NCI-H446 treated with DMSO at 0.1 percent for 48 hours (cell line): Measurements from ENCODE around the gene AOAH.
A peak's percentile ranks its signal among the peaks of the same experiment; 100 is the strongest.

Experiments used
- DNase-seq: peaks from one replicate; lab custom pipeline; 2025; lab: John Stamatoyannopoulos, UW

The AOAH gene

DNA sequence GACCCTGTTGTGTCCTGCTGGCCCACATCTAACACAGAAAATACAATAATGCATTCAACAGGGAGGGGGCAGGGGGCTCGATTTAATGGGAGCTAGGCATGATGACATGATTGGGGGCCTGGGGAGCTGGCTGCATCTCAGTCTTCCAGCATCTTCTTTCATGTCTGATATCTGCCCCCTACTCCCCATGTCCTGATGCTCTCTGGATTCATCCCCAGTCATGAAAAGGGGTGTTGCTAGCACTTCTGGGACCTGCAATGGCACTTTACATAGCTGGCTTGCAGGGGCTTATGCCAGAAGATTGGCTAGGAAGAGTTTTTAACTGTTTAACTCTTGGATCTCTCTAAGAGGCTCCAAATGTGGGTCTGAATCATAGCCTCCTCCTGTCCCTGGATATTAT lies 94.9 kb downstream of the AOAH start:
- no peak for DNase-seq

DNA sequence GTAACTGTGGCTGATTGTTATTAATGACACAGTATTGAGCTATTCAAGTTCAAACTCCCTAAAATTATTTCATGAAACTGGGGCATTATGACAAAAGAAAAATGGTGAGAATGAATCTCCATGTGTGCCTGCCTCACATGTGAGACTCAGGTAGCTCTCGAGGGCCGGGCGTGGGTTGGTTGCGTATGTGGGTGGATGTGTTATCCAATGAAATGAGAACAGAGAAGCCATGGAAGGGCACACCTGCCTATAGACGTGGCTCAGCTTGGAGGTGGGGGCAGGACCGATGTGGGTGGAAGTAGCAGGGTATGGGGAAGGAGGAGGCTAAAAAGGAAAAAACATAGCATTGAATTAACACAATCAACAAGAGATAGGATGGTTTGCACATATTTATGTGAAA lies 96.5 kb downstream of the AOAH start:
- no peak for DNase-seq

DNA sequence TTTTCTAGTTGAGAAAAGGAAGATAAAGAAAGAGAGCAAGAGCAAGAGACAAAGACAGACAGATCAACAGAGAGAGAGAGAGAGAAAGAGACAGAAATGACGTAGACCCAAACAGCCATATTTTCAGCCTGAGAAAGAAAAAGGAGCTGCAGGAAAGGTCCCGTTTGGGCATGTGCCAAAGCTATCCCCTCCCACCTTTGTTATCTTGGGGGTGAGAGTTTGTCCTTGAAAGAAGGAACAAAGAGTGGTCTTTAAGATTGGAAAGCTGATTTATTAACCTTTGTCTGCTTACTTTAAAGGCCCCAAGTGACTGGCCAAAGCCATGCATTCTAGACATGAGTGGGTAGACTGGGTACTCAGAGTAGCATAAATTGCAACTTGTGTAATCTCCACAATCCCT lies 98.2 kb downstream of the AOAH start:
- DNase-seq, result no peak

DNA sequence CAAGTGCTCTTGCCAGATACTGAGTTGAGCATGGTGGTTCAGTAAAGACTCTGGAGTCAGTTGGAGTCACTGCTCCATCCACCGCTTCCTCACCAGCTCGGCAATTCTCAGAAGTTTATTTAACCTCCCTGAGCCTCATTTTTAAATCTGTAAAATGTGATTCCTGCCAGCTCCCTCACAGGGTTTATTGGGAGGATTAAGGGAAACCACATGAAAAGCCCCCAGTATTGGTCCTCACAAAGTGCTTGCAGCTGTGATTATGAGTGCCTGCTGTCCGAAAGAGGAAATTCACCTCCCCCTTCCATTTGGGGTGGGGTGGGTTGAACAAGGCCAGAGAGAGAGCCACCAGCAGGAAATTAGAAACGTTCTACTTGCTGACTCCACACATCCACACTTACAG lies 99.0 kb downstream of the AOAH start:
- no peak for DNase-seq

- no peak for DNase-seq
These were observed 101.0 kb downstream of the AOAH start for GRCh38 chr7:36623247-36623646.

DNA sequence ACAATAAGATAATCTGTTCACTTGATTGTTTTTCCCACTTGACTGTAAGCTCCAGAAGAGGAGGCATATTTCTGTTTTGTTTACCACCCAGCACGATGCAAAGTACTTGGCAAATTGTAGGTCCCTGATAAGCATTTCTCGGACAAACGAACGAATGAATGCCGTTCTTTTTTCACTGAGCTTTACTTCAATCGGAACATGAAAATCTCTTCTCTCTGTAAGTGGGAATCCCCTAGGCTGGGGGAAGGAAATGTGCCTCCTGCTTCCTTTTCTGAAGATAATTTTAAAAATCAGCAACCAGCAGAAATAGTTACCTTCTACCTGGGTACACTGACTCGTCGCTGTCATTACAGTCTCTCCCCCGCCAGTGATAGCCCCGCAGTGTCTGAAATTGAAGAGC lies 102.9 kb downstream of the AOAH start:
- no peak for DNase-seq

DNA sequence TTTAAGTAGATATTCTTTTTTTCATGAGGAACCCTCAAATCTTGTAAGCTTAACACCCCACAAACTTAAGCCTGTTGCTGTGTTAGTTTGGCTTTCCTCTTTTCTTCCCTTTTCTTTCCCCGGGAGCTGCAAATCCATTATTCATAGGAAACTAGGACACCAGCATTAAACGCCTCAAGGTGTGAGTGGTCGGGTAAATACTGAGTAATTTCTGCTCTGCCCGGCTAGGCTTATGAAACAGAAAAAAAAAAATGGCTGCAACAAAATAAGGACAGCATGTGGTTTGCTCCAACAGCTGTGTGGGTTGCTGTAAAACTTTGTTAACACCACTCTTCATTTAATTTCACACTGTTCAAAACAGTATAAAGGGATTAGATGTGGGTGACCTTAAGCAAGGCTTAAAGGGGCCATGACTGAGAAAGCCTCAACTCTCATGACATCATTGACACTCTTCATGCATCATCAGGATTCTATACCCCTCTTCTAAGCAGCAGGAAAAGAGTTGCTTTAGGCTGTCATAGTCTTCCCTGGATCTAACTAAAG lies 104.1 kb downstream of the AOAH start:
- no peak for DNase-seq

DNA sequence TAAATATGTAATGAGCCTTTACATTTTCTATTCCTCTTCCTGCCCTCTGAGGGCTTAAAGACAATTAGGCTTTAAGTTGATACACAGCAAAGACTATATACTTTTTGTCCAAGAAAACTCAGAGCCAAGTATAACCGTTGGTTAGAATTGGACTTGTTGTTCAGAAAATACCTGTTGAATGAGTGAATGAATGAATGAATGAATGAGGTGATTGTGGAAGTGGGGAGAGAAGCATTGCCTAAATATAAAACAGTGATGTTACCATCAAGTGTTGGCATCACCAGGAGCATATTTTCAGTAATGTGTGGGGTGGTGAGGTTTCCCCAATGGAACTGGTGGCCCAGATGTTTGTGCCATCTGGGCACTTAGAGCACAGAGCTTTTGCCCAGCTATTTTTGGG lies 106.9 kb downstream of the AOAH start:
- DNase-seq, result no peak

DNA sequence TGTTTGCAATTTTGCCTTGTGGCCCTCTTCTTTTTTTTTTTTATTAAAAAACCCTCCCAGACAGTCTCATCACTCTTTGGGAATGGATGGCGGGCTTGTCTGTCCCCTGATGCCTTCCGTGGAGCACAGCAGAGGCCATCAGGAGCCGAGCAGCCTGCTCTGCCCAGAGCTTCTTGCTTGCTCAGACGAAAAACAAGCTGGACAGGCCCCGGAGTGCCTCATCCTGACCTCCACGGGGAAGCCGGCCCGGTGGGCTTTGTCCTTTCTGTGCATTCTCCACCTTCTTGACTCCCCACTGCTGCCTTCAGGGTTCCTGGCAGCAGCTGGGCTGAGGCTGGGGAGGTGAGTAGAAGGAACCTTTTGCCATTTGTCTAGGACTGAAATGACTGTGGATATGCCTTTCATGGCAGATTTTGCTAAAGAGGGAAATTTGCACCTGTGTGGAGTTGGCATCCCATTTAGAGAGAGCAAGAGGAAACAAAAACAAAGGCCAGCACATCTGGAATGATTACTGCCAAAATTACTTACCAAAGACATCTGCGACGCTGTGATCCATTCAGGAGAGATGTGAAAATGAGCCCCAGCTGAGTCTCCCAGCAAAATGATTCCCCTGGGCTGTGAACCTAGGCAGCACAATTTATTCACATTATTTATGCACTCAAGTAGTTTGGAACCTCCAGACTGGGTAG lies 108.3 kb downstream of the AOAH start:
- no peak for DNase-seq

DNA sequence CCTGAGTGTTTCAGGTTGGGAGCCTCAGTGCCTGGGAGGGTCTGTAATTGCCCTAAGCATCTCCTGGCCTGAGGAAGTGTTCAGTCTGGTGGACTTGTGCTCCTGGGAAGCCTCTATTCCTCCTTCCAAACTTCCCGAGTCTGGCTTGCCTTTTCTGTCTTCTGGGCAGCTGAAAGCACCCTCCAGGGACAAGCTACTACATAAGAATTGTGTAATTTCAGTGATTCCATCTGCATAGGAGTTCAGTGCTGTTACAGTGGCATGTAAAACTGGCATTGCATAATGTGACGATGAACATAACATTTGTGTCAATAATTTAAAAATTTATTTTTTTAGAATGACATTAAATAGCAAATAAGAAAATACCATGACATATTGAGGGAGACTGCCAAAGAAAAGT lies 109.3 kb downstream of the AOAH start:
- DNase-seq, result no peak

GRCh38 chr7:36613031-36613614 lies 111.2 kb downstream of the AOAH start:
- DNase-seq, result no peak

DNA sequence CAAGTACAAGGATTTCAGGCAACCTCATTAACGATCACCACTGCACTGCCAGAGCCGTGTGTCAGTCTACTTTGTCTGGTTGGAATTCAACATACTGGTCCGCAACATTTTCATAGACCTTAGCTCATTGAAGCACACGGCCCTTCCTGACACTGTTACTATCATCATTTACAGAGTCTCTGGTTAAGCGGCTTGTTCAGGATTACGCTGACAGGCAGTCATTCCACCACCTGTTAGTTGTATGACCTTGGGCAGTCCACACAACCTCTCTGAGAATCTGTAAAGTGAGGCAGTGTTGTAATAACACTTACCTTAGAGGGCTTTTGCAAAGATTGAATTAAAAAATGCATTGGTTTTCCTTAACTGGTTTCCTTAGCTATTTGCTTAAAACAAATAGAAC lies 112.6 kb downstream of the AOAH start:
- no peak for DNase-seq

DNA sequence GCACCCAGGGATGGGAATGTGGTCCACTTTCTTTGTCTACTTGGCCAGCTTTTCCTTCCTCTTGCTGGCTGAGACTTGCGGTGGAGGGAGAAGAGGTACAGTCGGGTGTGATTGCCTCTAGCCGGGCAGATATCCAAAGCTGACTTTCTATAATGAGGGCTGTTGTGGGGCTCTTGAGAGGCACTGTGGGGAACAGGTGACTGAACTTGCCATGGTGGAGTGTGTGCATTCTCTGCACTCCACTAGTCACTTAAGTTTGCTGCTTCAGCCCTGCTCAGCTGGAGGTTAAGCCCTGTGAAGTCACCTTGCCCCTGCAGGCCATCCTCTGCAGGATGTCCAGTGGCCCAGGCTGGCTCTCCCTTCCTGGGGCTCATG lies 116.6 kb downstream of the AOAH start:
- no peak for DNase-seq

GRCh38 chr7:36606976-36607720 lies 117.1 kb downstream of the AOAH start:
- DNase-seq, result no peak

- peak; percentile 18 for DNase-seq
These were observed 117.9 kb downstream of the AOAH start for GRCh38 chr7:36606153-36606975.

GRCh38 chr7:36605261-36606051 lies 118.8 kb downstream of the AOAH start:
- DNase-seq, result no peak

DNA sequence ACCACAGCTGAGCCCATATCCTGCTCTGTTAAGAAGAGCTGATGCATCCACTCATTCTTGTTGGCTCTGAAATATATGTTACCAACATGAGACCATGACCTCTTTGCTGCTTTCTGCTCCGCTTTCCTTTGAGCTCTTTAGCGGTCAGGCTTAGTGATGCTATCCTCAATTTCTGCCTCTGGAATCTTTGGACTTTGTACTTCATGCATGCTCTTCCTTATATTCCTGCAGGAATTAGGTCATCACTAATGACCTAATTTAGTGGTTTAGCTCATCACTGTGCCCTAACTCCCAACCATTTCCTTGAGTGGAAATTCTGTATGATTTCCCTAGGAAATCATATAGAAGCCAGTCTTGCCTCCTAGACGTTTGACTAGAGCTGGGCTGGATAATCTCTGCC lies 119.5 kb downstream of the AOAH start:
- no peak for DNase-seq

- no peak for DNase-seq
These were observed 121.1 kb downstream of the AOAH start for GRCh38 chr7:36602934-36603887.

DNA sequence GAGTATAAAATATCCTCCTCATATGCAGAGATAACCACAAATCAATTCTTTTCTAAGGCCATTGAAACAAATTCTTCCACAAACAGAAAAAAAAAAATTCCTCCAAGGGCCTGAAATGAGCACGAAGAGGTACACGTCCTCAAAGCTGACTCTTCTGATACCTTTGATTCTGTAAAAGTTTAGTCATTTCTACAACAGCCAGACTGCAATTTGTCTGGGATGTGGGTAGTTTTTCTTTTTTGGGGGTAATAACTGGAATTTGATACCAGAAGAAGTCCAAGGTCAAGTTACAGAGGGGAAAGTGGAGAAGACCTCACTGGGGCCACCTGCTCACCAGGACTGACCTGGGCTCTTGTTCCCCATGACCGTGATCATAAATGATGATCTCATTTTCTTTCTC lies 121.8 kb downstream of the AOAH start:
- DNase-seq, result no peak

DNA sequence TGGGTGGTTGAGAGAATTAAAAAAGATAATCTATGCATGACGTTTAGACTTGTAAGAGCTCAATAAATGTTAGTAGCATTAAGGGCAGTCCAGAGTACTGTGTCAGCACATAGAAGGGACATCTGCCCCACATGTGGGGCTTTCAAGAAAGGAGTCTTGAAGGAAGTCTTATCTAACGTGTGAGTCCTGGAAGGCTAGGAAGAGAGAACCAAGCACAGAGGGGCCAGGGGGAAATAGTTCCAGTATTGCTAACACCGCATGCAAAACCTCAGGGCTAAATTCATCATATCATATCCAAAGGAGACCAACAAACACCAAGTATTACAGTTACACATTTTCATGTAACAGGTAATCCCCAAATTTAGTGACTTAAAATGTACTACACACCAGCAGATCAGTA lies 122.7 kb downstream of the AOAH start:
- DNase-seq, result no peak
